HepG2 (cell line): ENCODE measurements around the gene GNPAT. TPM values are rescaled to one million over a fixed set of nuclear protein-coding genes. Genes with fewer than 3 reads are reported as not detected.

Experiments
- CHD4 ChIP-seq: fragments of 200-600 bp; sonication (generic); IDR thresholded peaks from 2 replicates; pipeline ENCODE4 v1.7.0; 2017; ENCODE audit warnings: mild to moderate bottlenecking, low read length, borderline replicate concordance
- ELF1 ChIP-seq: sonication (generic); formaldehyde crosslinking; IDR thresholded peaks from 2 replicates; pipeline ENCODE4 v1.4.0; 2020; ENCODE audit warnings: missing genetic modification reagents
- IKZF4 ChIP-seq: sonication (generic); formaldehyde crosslinking; IDR thresholded peaks from 2 replicates; pipeline ENCODE4 v1.5.1; 2020; ENCODE audit warnings: borderline replicate concordance, mild to moderate bottlenecking, low read depth, missing genetic modification reagents; ENCODE audit errors: not compliant biosample characterization
- MTF2 ChIP-seq: sonication (generic); formaldehyde crosslinking; IDR thresholded peaks from 2 replicates; pipeline ENCODE4 v1.5.0; 2020; ENCODE audit warnings: missing genetic modification reagents, borderline replicate concordance
- NCOA5 ChIP-seq: sonication (generic); formaldehyde crosslinking; IDR thresholded peaks from 2 replicates; pipeline ENCODE4 v1.4.0; 2020; ENCODE audit warnings: missing genetic modification reagents
- NR0B2 ChIP-seq: sonication (generic); formaldehyde crosslinking; IDR thresholded peaks from 2 replicates; pipeline ENCODE4 v1.4.0; 2020; ENCODE audit warnings: mild to moderate bottlenecking, missing genetic modification reagents
- NR2F2 ChIP-seq: IDR thresholded peaks from 2 replicates; pipeline ENCODE4 v1.6.1; 2012; ENCODE audit warnings: low read depth, inconsistent platforms, borderline replicate concordance
- SP4 ChIP-seq: sonication (generic); formaldehyde crosslinking; IDR thresholded peaks from 2 replicates; pipeline ENCODE4 v1.8.1; 2023; ENCODE audit warnings: mild to moderate bottlenecking, missing genetic modification reagents
- THAP11 ChIP-seq: IDR thresholded peaks from 2 replicates; pipeline ENCODE4 v1.6.1; 2016; ENCODE audit warnings: missing biosample characterization, missing genetic modification reagents
- ZNF318 ChIP-seq: sonication (generic); formaldehyde crosslinking; IDR thresholded peaks from 2 replicates; pipeline ENCODE4 v1.4.0; 2020; ENCODE audit warnings: mild to moderate bottlenecking, missing genetic modification reagents
- ZNF546 ChIP-seq: sonication (generic); formaldehyde crosslinking; conservative IDR thresholded peaks from 2 replicates; pipeline ENCODE4 v1.8.1; 2023; ENCODE audit warnings: mild to moderate bottlenecking, missing genetic modification reagents
- ZNF562 ChIP-seq: sonication (generic); formaldehyde crosslinking; IDR thresholded peaks from 2 replicates; pipeline ENCODE4 v1.8.0; 2022; ENCODE audit warnings: missing genetic modification reagents, borderline replicate concordance
- ZNF720 ChIP-seq: sonication (generic); formaldehyde crosslinking; IDR thresholded peaks from 2 replicates; pipeline ENCODE4 v1.4.0; 2020; ENCODE audit warnings: missing genetic modification reagents
- ZNF776 ChIP-seq: sonication (generic); formaldehyde crosslinking; IDR thresholded peaks from 2 replicates; pipeline ENCODE4 v1.4.0; 2020; ENCODE audit warnings: mild to moderate bottlenecking, missing genetic modification reagents
- polyA plus RNA-seq, 8 experiments: library from polyadenylated mRNA; depleted of rRNA in 3 of 8; stranded (reverse) in 7 of 8; unstranded in 1 of 8; fragments of >200 nt; fragmentation: Illumina TruSeq in 4 of 8; extraction: Trizol in 4 of 8; gene quantifications; 2 replicates each; pipeline versions ENCODE4 v1.2.1 to v1.2.3, GENCODE V29; 2011 to 2016; ENCODE audit warnings: low read depth in 4 of 8, missing spikeins in 1 of 8, mixed read lengths in 1 of 8; ENCODE audit not compliant: insufficient read depth in 1 of 8
- total RNA-seq, 5 experiments: library from RNA; depleted of rRNA; stranded (reverse); fragments of >200 nt; fragmentation: Illumina TruSeq; extraction: Trizol; gene quantifications; 2 replicates each; pipeline ENCODE4 v1.2.3, GENCODE V29; 2016; ENCODE audit warnings: low read depth in 1 of 5
- TF ChIP-seq, protein P1 (sequence below): sonication (generic); formaldehyde crosslinking; IDR thresholded peaks from 2 replicates; pipeline ENCODE4 v1.5.1; 2020; ENCODE audit warnings: mild to moderate bottlenecking, missing genetic modification reagents, borderline replicate concordance

The GNPAT gene
- total and polyA plus RNA-seq, 2 of the 13 experiments (the other 11 are each of a cell fraction or from before 2014, with no cell fraction given), result 58.3 to 114 TPM

DNA sequence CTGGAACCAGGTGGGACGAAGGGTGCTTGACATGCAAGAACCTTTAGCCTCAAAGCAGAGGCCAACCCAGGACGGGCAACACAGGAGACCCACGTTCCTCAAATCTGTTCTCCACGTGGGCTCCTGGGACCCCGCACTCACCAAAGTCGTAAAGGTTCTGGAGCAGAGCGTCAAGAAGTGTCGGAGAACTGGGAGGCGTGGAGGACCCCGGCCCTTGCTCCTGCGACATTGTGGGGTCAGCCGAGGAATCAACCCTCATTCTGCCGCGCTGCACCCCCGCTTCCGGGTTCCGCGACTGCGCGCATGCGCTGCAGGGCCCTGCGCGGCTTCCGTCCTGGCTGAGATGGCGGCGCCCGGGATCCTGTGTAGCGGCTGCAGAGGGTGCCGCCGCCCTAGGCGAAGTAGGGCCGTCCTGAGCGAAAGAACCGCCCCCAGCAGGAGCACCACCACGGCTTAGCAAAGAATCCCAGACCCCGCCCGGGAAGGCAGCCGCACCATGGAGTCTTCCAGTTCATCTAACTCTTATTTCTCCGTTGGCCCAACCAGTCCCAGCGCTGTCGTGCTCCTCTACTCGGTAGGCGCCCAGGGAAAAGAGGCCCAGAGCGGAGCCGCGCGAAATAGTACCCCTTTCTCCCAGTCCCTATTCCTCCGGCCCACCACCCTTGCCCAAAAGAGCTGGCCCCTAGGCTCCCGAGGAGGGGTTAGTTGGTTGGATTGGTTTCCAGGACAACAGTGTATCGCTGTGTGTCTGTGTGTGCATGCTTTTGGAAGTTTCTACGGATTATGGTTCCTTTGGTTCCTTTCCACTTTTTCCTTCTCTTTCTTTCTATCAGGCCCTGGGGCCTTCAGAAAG is at the start of gene GNPAT (continued):
- peak; percentile 45; the same call in 1 of the 2 replicates for TF ChIP-seq ZNF318
- no peak for TF ChIP-seq NCOA5 (CRISPR knock-in tag)
- peak; percentile 36; the same call in 1 of the 2 replicates for TF ChIP-seq NR2F2
- TF ChIP-seq THAP11, result peak; percentile 81
- TF ChIP-seq ZNF776 (CRISPR knock-in tag), result peak; percentile 90; the same call in 1 of the 2 replicates
- TF ChIP-seq ELF1, result peak; percentile 100
- no peak for TF ChIP-seq CHD4
- peak; percentile 82 for TF ChIP-seq IKZF4 (CRISPR knock-in tag)
- TF ChIP-seq SP4 (CRISPR knock-in tag), result no peak
- TF ChIP-seq MTF2 (CRISPR knock-in tag), result no peak; the same call in 1 of the 2 replicates
- TF ChIP-seq ZNF562 (CRISPR knock-in tag), result no peak
- peak; percentile 72; the same call in 1 of the 2 replicates for TF ChIP-seq ZNF546
- TF ChIP-seq, protein P1, sequence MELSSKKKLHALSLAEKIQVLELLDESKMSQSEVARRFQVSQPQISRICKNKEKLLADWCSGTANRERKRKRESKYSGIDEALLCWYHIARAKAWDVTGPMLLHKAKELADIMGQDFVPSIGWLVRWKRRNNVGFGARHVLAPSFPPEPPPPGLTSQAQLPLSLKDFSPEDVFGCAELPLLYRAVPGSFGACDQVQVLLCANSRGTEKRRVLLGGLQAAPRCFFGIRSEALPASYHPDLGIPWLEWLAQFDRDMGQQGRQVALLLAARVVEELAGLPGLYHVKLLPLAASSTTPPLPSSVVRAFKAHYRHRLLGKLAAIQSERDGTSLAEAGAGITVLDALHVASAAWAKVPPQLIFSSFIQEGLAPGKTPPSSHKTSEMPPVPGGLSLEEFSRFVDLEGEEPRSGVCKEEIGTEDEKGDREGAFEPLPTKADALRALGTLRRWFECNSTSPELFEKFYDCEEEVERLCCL (CRISPR knock-in tag), result no peak
- TF ChIP-seq ZNF720, result no peak
- no peak for TF ChIP-seq NR0B2 (CRISPR knock-in tag)
